ENCODE results near the gene RBMS3.

The RBMS3 gene

DNA sequence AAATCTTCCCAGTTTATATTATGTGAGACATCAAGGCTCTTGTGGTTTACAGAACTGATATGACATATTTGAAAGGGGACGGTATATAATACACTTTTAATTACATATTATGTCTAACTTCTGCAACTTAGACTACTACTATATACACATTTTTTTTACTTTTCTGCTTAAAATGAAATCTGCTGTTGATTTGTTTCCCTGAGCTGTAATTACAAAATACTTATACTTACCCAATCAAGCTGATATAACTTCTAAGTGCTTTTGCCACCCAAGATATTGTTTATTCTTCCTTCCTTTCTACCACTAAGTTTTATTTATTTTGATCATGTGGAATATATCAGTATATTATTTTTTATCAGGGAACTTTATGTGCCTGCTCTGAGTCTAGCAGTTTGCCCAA is 671.6 kb downstream of the RBMS3 start:
- no peaks in the 10 kb centered on the region for H3K36me3 ChIP-seq (ENCODE audit: insufficient read depth, low read length)
- no peak overlapping the region for H3K4me2 ChIP-seq (ENCODE audit: low read length)
- no peaks in the 10 kb centered on the region for H3K27me3 ChIP-seq (ENCODE audit: control insufficient read depth, insufficient read depth, low read length)
- H3K4me3 ChIP-seq (ENCODE audit: low read length), result no peak overlapping the region
- H3K9ac ChIP-seq (ENCODE audit: low read depth, low read length), result no peak overlapping the region
- no peaks in the 10 kb centered on the region for H3K9me3 ChIP-seq (replicated peaks; ENCODE audit: low read length)
- peaks cover 16% of the 10 kb centered on the region for H3K4me1 ChIP-seq (ENCODE audit: control insufficient read depth, insufficient read depth, low read length)

- H3K9ac ChIP-seq (ENCODE audit: low read depth, low read length), result no peak overlapping the region
Observed at GRCh38 chr3:29955413-29955812, 674.5 kb downstream of the RBMS3 start.

GRCh38 chr3:29958816-29959215 is 677.9 kb downstream of the RBMS3 start:
- Histone ChIP-seq H3K4me1 (ENCODE audit: control insufficient read depth, insufficient read depth, low read length) (no peaks in the 10 kb centered on the region), H3K9me3 (replicated peaks; ENCODE audit: low read length) (no peaks in the 10 kb centered on the region), H3K4me2 (ENCODE audit: low read length) (no peak overlapping the region), H3K27me3 (ENCODE audit: control insufficient read depth, insufficient read depth, low read length) (no peaks in the 10 kb centered on the region), H3K9ac (ENCODE audit: low read depth, low read length) (no peak overlapping the region), H3K4me3 (ENCODE audit: low read length) (no peak overlapping the region), H3K36me3 (ENCODE audit: insufficient read depth, low read length) (no peaks in the 10 kb centered on the region)

More at GRCh38 chr3:29955413-29955812, 674.5 kb downstream of the RBMS3 start:
- no peaks in the 10 kb centered on the region for H3K9me3 ChIP-seq (replicated peaks; ENCODE audit: low read length)
- no peaks in the 10 kb centered on the region for H3K4me1 ChIP-seq (ENCODE audit: control insufficient read depth, insufficient read depth, low read length)
- H3K4me2 ChIP-seq (ENCODE audit: low read length), result no peak overlapping the region
- no peaks in the 10 kb centered on the region for H3K36me3 ChIP-seq (ENCODE audit: insufficient read depth, low read length)
- H3K27me3 ChIP-seq (ENCODE audit: control insufficient read depth, insufficient read depth, low read length), result no peaks in the 10 kb centered on the region
- H3K4me3 ChIP-seq (ENCODE audit: low read length), result no peak overlapping the region

- peak overlapping the region; percentile 17 for H3K4me2 ChIP-seq (ENCODE audit: low read length)
- H3K27me3 ChIP-seq (ENCODE audit: control insufficient read depth, insufficient read depth, low read length), result no peaks in the 10 kb centered on the region
- peaks cover 12% of the 10 kb centered on the region for H3K4me1 ChIP-seq (ENCODE audit: control insufficient read depth, insufficient read depth, low read length)
- H3K4me3 ChIP-seq (ENCODE audit: low read length), result no peak overlapping the region
- H3K9ac ChIP-seq (ENCODE audit: low read depth, low read length), result no peak overlapping the region
- H3K9me3 ChIP-seq (replicated peaks; ENCODE audit: low read length), result peaks cover 2% of the 10 kb centered on the region
- H3K36me3 ChIP-seq (ENCODE audit: insufficient read depth, low read length), result no peaks in the 10 kb centered on the region
Observed at GRCh38 chr3:29971895-29972294, 691.0 kb downstream of the RBMS3 start.

DNA sequence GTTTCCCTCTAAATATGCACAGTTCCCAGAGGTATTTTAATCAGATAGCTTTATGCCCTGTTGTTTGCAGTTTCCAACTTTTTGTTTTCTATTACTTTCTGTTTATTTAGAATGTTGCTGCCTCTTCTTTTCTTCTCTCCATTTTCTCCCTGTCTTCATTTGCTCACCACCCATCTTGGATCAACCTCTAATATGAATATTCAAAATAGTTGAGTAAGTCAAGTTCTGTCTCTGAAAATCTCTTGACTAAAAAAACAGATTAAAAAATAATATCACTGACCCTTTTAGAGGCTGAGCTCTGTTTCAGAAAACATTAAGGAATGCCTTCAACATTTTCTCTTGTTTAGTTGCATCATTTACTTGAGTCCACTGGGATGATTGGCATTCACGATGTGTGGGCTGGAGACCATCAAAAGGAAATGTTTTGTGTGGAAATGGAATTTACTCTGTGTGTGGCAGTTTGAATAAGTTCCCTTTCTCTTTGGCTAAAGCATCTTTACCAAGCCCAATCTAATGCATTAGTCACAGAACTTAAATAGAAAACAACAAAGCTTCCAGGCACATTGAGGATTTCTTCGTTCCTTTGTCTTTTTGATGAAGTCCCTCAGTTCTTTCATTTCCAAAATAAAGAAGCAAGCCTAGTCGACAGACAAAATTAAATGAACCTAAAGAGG is 691.6 kb downstream of the RBMS3 start:
- H3K4me2 ChIP-seq (ENCODE audit: low read length), result peak overlapping the region; percentile 17
- no peak overlapping the region for H3K9ac ChIP-seq (ENCODE audit: low read depth, low read length)

GRCh38 chr3:29973763-29974162 is 692.9 kb downstream of the RBMS3 start:
- Histone ChIP-seq H3K4me2 (ENCODE audit: low read length) (no peak overlapping the region), H3K27me3 (ENCODE audit: control insufficient read depth, insufficient read depth, low read length) (no peaks in the 10 kb centered on the region), H3K9ac (ENCODE audit: low read depth, low read length) (no peak overlapping the region), H3K4me1 (ENCODE audit: control insufficient read depth, insufficient read depth, low read length) (peaks cover 12% of the 10 kb centered on the region), H3K9me3 (replicated peaks; ENCODE audit: low read length) (peaks cover 2% of the 10 kb centered on the region), H3K36me3 (ENCODE audit: insufficient read depth, low read length) (no peaks in the 10 kb centered on the region), H3K4me3 (ENCODE audit: low read length) (no peak overlapping the region)

More for the DNA sequence above, 691.6 kb downstream of the RBMS3 start:
- Histone ChIP-seq H3K4me1 (ENCODE audit: control insufficient read depth, insufficient read depth, low read length) (peaks cover 12% of the 10 kb centered on the region), H3K36me3 (ENCODE audit: insufficient read depth, low read length) (no peaks in the 10 kb centered on the region), H3K27me3 (ENCODE audit: control insufficient read depth, insufficient read depth, low read length) (no peaks in the 10 kb centered on the region), H3K9me3 (replicated peaks; ENCODE audit: low read length) (peaks cover 2% of the 10 kb centered on the region), H3K4me3 (ENCODE audit: low read length) (no peak overlapping the region)

DNA sequence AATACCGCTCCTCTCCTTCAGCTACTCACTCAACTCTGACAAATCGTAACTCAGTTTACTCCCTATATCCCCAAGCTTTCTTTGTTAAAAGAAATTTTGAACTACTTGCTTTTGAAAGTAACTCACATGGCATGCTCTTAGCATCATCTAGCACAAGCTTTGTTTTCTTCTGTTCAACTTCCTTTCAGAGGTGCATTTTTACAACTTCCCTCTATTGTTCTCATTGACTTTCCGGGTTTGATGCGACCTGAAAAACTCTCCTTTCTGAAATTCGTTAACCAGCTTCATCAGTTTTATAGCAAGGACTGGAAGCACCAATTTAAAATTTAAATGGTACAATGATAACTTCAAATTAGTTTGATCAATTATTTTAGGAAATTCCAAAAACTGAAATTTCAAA is 696.0 kb downstream of the RBMS3 start:
- Histone ChIP-seq H3K9ac (ENCODE audit: low read depth, low read length) (no peak overlapping the region), H3K36me3 (ENCODE audit: insufficient read depth, low read length) (no peaks in the 10 kb centered on the region), H3K4me1 (ENCODE audit: control insufficient read depth, insufficient read depth, low read length) (peaks cover 12% of the 10 kb centered on the region), H3K9me3 (replicated peaks; ENCODE audit: low read length) (peaks cover 2% of the 10 kb centered on the region), H3K4me2 (ENCODE audit: low read length) (no peak overlapping the region), H3K27me3 (ENCODE audit: control insufficient read depth, insufficient read depth, low read length) (no peaks in the 10 kb centered on the region), H3K4me3 (ENCODE audit: low read length) (no peak overlapping the region)

GRCh38 chr3:29977360-29977759 is 696.5 kb downstream of the RBMS3 start:
- peaks cover 2% of the 10 kb centered on the region for H3K9me3 ChIP-seq (replicated peaks; ENCODE audit: low read length)
- no peak overlapping the region for H3K4me2 ChIP-seq (ENCODE audit: low read length)
- H3K4me1 ChIP-seq (ENCODE audit: control insufficient read depth, insufficient read depth, low read length), result peaks cover 8% of the 10 kb centered on the region
- H3K4me3 ChIP-seq (ENCODE audit: low read length), result no peak overlapping the region
- no peaks in the 10 kb centered on the region for H3K27me3 ChIP-seq (ENCODE audit: control insufficient read depth, insufficient read depth, low read length)
- H3K9ac ChIP-seq (ENCODE audit: low read depth, low read length), result no peak overlapping the region
- H3K36me3 ChIP-seq (ENCODE audit: insufficient read depth, low read length), result no peaks in the 10 kb centered on the region

GRCh38 chr3:29978036-29978435 is 697.2 kb downstream of the RBMS3 start:
- H3K4me3 ChIP-seq (ENCODE audit: low read length), result no peak overlapping the region
- H3K4me2 ChIP-seq (ENCODE audit: low read length), result no peak overlapping the region
- peaks cover 2% of the 10 kb centered on the region for H3K9me3 ChIP-seq (replicated peaks; ENCODE audit: low read length)
- H3K36me3 ChIP-seq (ENCODE audit: insufficient read depth, low read length), result no peaks in the 10 kb centered on the region
- no peak overlapping the region for H3K9ac ChIP-seq (ENCODE audit: low read depth, low read length)
- H3K27me3 ChIP-seq (ENCODE audit: control insufficient read depth, insufficient read depth, low read length), result no peaks in the 10 kb centered on the region
- H3K4me1 ChIP-seq (ENCODE audit: control insufficient read depth, insufficient read depth, low read length), result peaks cover 2% of the 10 kb centered on the region

GRCh38 chr3:29991198-29991597 is 710.3 kb downstream of the RBMS3 start:
- H3K4me3 ChIP-seq (ENCODE audit: low read length), result no peak overlapping the region

DNA sequence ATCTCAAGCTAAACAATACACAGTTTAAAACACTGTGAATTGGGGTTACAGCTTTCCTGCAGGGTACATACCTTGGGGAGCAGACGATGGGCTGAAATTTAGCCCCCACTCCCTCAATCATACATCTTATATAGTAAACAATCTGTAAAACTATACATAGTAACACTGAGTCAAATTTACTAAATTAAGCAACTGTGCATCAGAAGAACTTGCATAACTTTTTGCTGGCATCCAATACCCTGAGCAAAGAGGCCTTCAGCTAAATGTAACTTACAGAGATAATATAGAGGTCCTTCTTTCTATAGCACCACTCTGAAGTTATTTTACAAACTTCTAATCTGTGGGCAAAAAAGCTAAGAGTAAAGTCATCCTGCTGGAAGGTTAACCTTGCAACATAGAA is 721.9 kb downstream of the RBMS3 start:
- Histone ChIP-seq H3K4me3 (ENCODE audit: low read length) (no peak overlapping the region), H3K9me3 (replicated peaks; ENCODE audit: low read length) (no peaks in the 10 kb centered on the region), H3K4me1 (ENCODE audit: control insufficient read depth, insufficient read depth, low read length) (peaks cover 9% of the 10 kb centered on the region), H3K27me3 (ENCODE audit: control insufficient read depth, insufficient read depth, low read length) (no peaks in the 10 kb centered on the region), H3K9ac (ENCODE audit: low read depth, low read length) (no peak overlapping the region), H3K36me3 (ENCODE audit: insufficient read depth, low read length) (no peaks in the 10 kb centered on the region), H3K4me2 (ENCODE audit: low read length) (no peak overlapping the region)

More at GRCh38 chr3:29991198-29991597, 710.3 kb downstream of the RBMS3 start:
- Histone ChIP-seq H3K27me3 (ENCODE audit: control insufficient read depth, insufficient read depth, low read length) (no peaks in the 10 kb centered on the region), H3K9ac (ENCODE audit: low read depth, low read length) (no peak overlapping the region), H3K4me2 (ENCODE audit: low read length) (no peak overlapping the region), H3K9me3 (replicated peaks; ENCODE audit: low read length) (no peaks in the 10 kb centered on the region), H3K36me3 (ENCODE audit: insufficient read depth, low read length) (peaks cover 11% of the 10 kb centered on the region), H3K4me1 (ENCODE audit: control insufficient read depth, insufficient read depth, low read length) (no peaks in the 10 kb centered on the region)

DNA sequence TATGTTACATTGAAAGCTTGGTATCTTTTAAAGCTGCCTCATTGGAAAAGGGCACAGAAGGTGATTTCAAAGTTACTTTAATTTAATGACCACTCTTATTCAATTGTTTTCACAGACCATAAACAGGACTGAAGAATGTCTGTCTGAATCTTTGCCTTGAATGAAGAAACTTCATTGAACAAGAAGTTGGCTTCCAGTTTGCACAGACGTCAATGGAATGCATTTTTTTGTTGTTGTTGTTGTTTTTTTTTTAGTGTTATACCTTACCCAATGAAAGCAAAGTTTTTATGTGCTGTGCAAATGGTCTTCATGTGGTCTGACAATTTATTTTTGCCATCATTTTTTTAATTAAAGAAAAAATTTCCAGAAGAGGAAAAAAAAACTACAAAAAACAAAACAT is 722.9 kb downstream of the RBMS3 start:
- Histone ChIP-seq H3K27me3 (ENCODE audit: control insufficient read depth, insufficient read depth, low read length) (no peaks in the 10 kb centered on the region), H3K4me2 (ENCODE audit: low read length) (no peak overlapping the region), H3K4me1 (ENCODE audit: control insufficient read depth, insufficient read depth, low read length) (peaks cover 9% of the 10 kb centered on the region), H3K9me3 (replicated peaks; ENCODE audit: low read length) (no peaks in the 10 kb centered on the region), H3K36me3 (ENCODE audit: insufficient read depth, low read length) (no peaks in the 10 kb centered on the region), H3K4me3 (ENCODE audit: low read length) (no peak overlapping the region), H3K9ac (ENCODE audit: low read depth, low read length) (no peak overlapping the region)
